HEK293 (cell line): ENCODE measurements around the gene CEACAM4.

Experiments used
- CTCF ChIA-PET: fragments of 350-600 bp; formaldehyde crosslinking; extraction: SDS; loops from one replicate; lab custom pipeline; 2021; ENCODE audit warnings: antibody characterized with exemption; lab: Yijun Ruan, JAX
- POLR2A ChIA-PET: fragments of 300-600 bp; formaldehyde crosslinking; extraction: SDS; loops from one replicate; lab custom pipeline; 2020; ENCODE audit warnings: antibody characterized with exemption, inconsistent platforms; lab: Yijun Ruan, JAX
- H3K27ac ChIP-seq: fragments of 200-500 bp; sonication (Bioruptor generic); 2 replicates; pipeline ENCODE4 v1.5.1; 2014; ENCODE audit warnings: low read depth, low read length, control low read depth, inconsistent platforms; ENCODE audit errors: extremely low read depth
- H3K36me3 ChIP-seq, 2 experiments: fragments of 200-500 bp in 1 of 2; sonication (Bioruptor generic) in 1 of 2; 1 replicate in 1 of 2; 2 replicates in 1 of 2; pipeline ENCODE4 v1.5.1; 2014 to 2017; ENCODE audit warnings: inconsistent platforms in 2 of 2, low read length in 2 of 2; ENCODE audit not compliant: control insufficient read depth in 2 of 2, insufficient read depth in 1 of 2
- H3K4me1 ChIP-seq: fragments of 200-500 bp; sonication (Bioruptor generic); 2 replicates; pipeline ENCODE4 v1.5.1; 2014; ENCODE audit warnings: mild to moderate bottlenecking, low read length, inconsistent platforms; ENCODE audit not compliant: control insufficient read depth, insufficient read depth
- H3K4me3 ChIP-seq: 2 replicates; pipeline ENCODE4 v1.5.1; 2011; ENCODE audit warnings: low read depth, mild to moderate bottlenecking, control low read depth, low read length, moderate library complexity
- H3K9me3 ChIP-seq: fragments of 200-500 bp; sonication (Bioruptor generic); 2 replicates; pipeline ENCODE4 v1.5.1; 2014; ENCODE audit warnings: low read depth, low read length, inconsistent platforms; ENCODE audit not compliant: control insufficient read depth, insufficient read depth
- GFI1B ChIP-seq: fragments of 450-650 bp; formaldehyde crosslinking; IDR thresholded peaks from 2 replicates; pipeline ENCODE4 v1.5.1; 2016; ENCODE audit warnings: missing biosample characterization, missing genetic modification characterization
- GLI4 ChIP-seq: fragments of 450-650 bp; formaldehyde crosslinking; IDR thresholded peaks from 2 replicates; pipeline ENCODE4 v1.5.1; 2016; ENCODE audit warnings: missing biosample characterization, missing genetic modification characterization
- HOXA7 ChIP-seq: sonication (generic); formaldehyde crosslinking; IDR thresholded peaks from 2 replicates; pipeline ENCODE4 v1.8.1; 2022; ENCODE audit warnings: missing genetic modification reagents, borderline replicate concordance
- PRDM6 ChIP-seq: fragments of 450-650 bp; formaldehyde crosslinking; IDR thresholded peaks from 2 replicates; pipeline ENCODE4 v1.5.1; 2017; ENCODE audit warnings: missing biosample characterization, missing genetic modification characterization
- SALL2 ChIP-seq: fragments of 450-650 bp; formaldehyde crosslinking; IDR thresholded peaks from 2 replicates; pipeline ENCODE4 v1.5.0; 2017; ENCODE audit warnings: missing biosample characterization, mild to moderate bottlenecking, missing genetic modification characterization, borderline replicate concordance
- SETDB1 ChIP-seq: IDR thresholded peaks from one replicate; pipeline ENCODE4 v1.6.1; 2017; ENCODE audit warnings: mild to moderate bottlenecking, low read length, moderate library complexity, mixed read lengths; ENCODE audit not compliant: insufficient read length
- SP2 ChIP-seq: fragments of 450-650 bp; formaldehyde crosslinking; IDR thresholded peaks from 2 replicates; pipeline ENCODE4 v1.5.1; 2016; ENCODE audit warnings: missing biosample characterization, missing genetic modification characterization
- SP3 ChIP-seq: fragments of 450-650 bp; formaldehyde crosslinking; IDR thresholded peaks from 2 replicates; pipeline ENCODE4 v1.5.1; 2016; ENCODE audit warnings: missing biosample characterization, missing genetic modification characterization
- ZFP3 ChIP-seq: fragments of 450-650 bp; formaldehyde crosslinking; IDR thresholded peaks from 2 replicates; pipeline ENCODE4 v1.5.1; 2016; ENCODE audit warnings: low read depth, missing biosample characterization, missing genetic modification characterization
- ZFP41 ChIP-seq: fragments of 450-650 bp; formaldehyde crosslinking; IDR thresholded peaks from 2 replicates; pipeline ENCODE4 v1.5.1; 2016; ENCODE audit warnings: missing biosample characterization, missing genetic modification characterization, borderline replicate concordance
- ZNF16 ChIP-seq: fragments of 450-650 bp; formaldehyde crosslinking; IDR thresholded peaks from 2 replicates; pipeline ENCODE4 v1.5.1; 2016; ENCODE audit warnings: low read depth, missing biosample characterization, missing genetic modification characterization
- ZNF221 ChIP-seq: fragments of 450-650 bp; formaldehyde crosslinking; IDR thresholded peaks from 2 replicates; pipeline ENCODE4 v1.5.1; 2017; ENCODE audit warnings: missing biosample characterization, missing genetic modification characterization, borderline replicate concordance
- ZNF426 ChIP-seq: fragments of 450-650 bp; formaldehyde crosslinking; IDR thresholded peaks from 2 replicates; pipeline ENCODE4 v1.5.1; 2017; ENCODE audit warnings: missing biosample characterization, missing genetic modification characterization, mild to moderate bottlenecking, inconsistent platforms, moderate library complexity
- ZNF529 ChIP-seq: fragments of 450-650 bp; formaldehyde crosslinking; IDR thresholded peaks from 2 replicates; pipeline ENCODE4 v1.5.1; 2017; ENCODE audit warnings: missing genetic modification characterization, missing biosample characterization; ENCODE audit not compliant: insufficient replicate concordance
- ZNF624 ChIP-seq: fragments of 450-650 bp; formaldehyde crosslinking; IDR thresholded peaks from 2 replicates; pipeline ENCODE4 v1.5.1; 2017; ENCODE audit warnings: missing biosample characterization, missing genetic modification characterization
- ZNF704 ChIP-seq: fragments of 450-650 bp; formaldehyde crosslinking; IDR thresholded peaks from 2 replicates; pipeline ENCODE4 v1.5.1; 2016; ENCODE audit warnings: missing biosample characterization, missing genetic modification characterization
- ZNF830 ChIP-seq: fragments of 450-650 bp; IDR thresholded peaks from 2 replicates; pipeline ENCODE4 v1.5.0; 2018; ENCODE audit warnings: missing biosample characterization, missing genetic modification characterization, low read depth, mild to moderate bottlenecking, moderate library complexity
- ZNF837 ChIP-seq: fragments of 450-650 bp; formaldehyde crosslinking; IDR thresholded peaks from 2 replicates; pipeline ENCODE4 v1.5.1; 2016; ENCODE audit warnings: missing biosample characterization, missing genetic modification characterization
- ZSCAN18 ChIP-seq: fragments of 450-650 bp; formaldehyde crosslinking; IDR thresholded peaks from 2 replicates; pipeline ENCODE4 v1.5.1; 2016; ENCODE audit warnings: missing biosample characterization, missing genetic modification characterization
- ZSCAN4 ChIP-seq: fragments of 450-650 bp; formaldehyde crosslinking; IDR thresholded peaks from 2 replicates; pipeline ENCODE4 v1.5.1; 2017; ENCODE audit warnings: missing biosample characterization, missing genetic modification characterization

Gene CEACAM4

GRCh38 chr19:41620171-41620570 is 6.7 kb downstream of the CEACAM4 start (continued):
- no peak for TF ChIP-seq ZNF624 (tag by site-specific recombination)
- TF ChIP-seq PRDM6: no peak

GRCh38 chr19:41619018-41619556 is 7.8 kb downstream of the CEACAM4 start:
- no peak overlapping the region for H3K27ac ChIP-seq
- TF ChIP-seq ZNF221 (no peak), ZSCAN4 (no peak), ZFP3 (no peak), ZNF529 (tag by site-specific recombination) (no peak), SALL2 (no peak), ZFP41 (no peak), SP2 (no peak), ZNF16 (tag by site-specific recombination) (no peak), SETDB1 (no peak), ZSCAN18 (tag by site-specific recombination) (no peak), GFI1B (tag by site-specific recombination) (no peak), ZNF837 (tag by site-specific recombination) (no peak), HOXA7 (CRISPR knock-in tag) (no peak), GLI4 (tag by site-specific recombination) (no peak), ZNF830 (tag by site-specific recombination) (no peak), ZNF426 (tag by site-specific recombination) (no peak), ZNF704 (tag by site-specific recombination) (no peak), SP3 (tag by site-specific recombination) (no peak)
- no peaks in the 10 kb centered on the region for H3K36me3 ChIP-seq
- ChIA-PET CTCF (interaction anchor here (0.6 kb wide), 1 partner anchor 31 kb away, joined by 3 read pairs; no protein-coding TSS in a partner anchor), POLR2A (no interaction called here)
- no peaks in the 10 kb centered on the region for H3K9me3 ChIP-seq
- H3K4me1 ChIP-seq: no peaks in the 10 kb centered on the region
- H3K4me3 ChIP-seq: no peak overlapping the region
